ENCODE measurements around the gene PAFAH1B2. TPM values are rescaled to one million over a fixed set of nuclear protein-coding genes. Genes with fewer than 3 reads are reported as not detected.
A peak's percentile ranks its signal among the peaks of the same experiment; 100 is the strongest.

PAFAH1B2 gene
- total and polyA plus RNA-seq, 10 of the 15 experiments (the other 5 are each of a cell fraction or from before 2014, with no cell fraction given) = 17.6 to 64.8 (median 47.6) TPM

DNA sequence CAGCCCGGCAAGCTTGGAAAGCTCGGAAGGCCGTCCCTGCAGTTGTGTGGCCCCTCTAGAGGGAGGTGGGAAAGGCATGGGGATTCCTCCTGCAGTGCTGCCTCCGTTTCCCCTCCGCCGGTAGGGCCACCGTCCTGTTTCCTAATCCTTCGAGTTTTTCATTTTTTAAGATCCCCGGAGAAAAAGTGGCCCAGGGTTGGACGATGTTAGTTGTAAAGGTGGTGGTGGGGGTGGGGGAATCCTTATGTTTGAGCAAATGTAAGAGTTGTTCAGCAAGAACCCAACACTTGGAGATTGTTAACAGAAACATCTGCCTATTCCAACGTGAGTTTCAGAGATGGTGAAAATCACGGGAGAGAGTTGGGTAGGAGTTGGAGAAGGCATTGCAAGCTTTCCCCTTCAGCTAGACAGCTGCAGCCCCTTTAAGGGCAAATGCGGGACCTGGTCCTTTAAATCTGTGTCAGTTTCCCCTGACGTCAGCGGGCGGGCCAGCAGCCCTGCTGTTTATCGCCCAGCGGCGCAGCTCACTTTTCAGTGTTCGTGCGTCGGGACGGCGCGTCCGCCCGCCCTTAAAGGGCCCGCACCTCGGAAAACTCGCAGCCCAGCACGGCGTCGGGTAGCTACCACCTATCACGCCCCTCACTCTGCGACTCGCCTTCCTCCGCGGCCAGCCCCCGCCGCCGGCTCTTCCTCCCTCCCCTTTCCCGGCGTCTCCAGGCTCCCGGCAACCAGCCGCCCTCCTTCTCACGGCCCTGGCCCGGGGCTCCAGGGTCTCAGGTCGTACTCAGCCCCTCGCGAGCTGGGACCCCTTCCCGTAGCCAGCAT, 34.3 kb downstream of the PAFAH1B2 start, which contains the start of gene SIDT2 (continued):
- TF ChIP-seq, protein P1, sequence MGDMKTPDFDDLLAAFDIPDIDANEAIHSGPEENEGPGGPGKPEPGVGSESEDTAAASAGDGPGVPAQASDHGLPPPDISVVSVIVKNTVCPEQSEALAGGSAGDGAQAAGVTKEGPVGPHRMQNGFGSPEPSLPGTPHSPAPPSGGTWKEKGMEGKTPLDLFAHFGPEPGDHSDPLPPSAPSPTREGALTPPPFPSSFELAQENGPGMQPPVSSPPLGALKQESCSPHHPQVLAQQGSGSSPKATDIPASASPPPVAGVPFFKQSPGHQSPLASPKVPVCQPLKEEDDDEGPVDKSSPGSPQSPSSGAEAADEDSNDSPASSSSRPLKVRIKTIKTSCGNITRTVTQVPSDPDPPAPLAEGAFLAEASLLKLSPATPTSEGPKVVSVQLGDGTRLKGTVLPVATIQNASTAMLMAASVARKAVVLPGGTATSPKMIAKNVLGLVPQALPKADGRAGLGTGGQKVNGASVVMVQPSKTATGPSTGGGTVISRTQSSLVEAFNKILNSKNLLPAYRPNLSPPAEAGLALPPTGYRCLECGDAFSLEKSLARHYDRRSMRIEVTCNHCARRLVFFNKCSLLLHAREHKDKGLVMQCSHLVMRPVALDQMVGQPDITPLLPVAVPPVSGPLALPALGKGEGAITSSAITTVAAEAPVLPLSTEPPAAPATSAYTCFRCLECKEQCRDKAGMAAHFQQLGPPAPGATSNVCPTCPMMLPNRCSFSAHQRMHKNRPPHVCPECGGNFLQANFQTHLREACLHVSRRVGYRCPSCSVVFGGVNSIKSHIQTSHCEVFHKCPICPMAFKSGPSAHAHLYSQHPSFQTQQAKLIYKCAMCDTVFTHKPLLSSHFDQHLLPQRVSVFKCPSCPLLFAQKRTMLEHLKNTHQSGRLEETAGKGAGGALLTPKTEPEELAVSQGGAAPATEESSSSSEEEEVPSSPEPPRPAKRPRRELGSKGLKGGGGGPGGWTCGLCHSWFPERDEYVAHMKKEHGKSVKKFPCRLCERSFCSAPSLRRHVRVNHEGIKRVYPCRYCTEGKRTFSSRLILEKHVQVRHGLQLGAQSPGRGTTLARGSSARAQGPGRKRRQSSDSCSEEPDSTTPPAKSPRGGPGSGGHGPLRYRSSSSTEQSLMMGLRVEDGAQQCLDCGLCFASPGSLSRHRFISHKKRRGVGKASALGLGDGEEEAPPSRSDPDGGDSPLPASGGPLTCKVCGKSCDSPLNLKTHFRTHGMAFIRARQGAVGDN (IDR thresholded peaks at IDR 0.05) = peak; percentile 47
- TF ChIP-seq ZZZ3 (IDR thresholded peaks at IDR 0.05; ENCODE audit: control insufficient read depth, insufficient read length, low read depth) = no peak
- TF ChIP-seq EZH2 (IDR thresholded peaks at IDR 0.05; ENCODE audit: borderline replicate concordance, control insufficient read depth, low read depth, low read length) = no peak
- TF ChIP-seq, protein P2, sequence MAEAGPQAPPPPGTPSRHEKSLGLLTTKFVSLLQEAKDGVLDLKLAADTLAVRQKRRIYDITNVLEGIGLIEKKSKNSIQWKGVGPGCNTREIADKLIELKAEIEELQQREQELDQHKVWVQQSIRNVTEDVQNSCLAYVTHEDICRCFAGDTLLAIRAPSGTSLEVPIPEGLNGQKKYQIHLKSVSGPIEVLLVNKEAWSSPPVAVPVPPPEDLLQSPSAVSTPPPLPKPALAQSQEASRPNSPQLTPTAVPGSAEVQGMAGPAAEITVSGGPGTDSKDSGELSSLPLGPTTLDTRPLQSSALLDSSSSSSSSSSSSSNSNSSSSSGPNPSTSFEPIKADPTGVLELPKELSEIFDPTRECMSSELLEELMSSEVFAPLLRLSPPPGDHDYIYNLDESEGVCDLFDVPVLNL (IDR thresholded peaks at IDR 0.05; ENCODE audit: low read depth, low read length) = no peak
- TF ChIP-seq, protein P3, sequence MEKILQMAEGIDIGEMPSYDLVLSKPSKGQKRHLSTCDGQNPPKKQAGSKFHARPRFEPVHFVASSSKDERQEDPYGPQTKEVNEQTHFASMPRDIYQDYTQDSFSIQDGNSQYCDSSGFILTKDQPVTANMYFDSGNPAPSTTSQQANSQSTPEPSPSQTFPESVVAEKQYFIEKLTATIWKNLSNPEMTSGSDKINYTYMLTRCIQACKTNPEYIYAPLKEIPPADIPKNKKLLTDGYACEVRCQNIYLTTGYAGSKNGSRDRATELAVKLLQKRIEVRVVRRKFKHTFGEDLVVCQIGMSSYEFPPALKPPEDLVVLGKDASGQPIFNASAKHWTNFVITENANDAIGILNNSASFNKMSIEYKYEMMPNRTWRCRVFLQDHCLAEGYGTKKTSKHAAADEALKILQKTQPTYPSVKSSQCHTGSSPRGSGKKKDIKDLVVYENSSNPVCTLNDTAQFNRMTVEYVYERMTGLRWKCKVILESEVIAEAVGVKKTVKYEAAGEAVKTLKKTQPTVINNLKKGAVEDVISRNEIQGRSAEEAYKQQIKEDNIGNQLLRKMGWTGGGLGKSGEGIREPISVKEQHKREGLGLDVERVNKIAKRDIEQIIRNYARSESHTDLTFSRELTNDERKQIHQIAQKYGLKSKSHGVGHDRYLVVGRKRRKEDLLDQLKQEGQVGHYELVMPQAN (conservative IDR thresholded peaks at IDR 0.05) = peak; percentile 35
- TF ChIP-seq, protein P4, sequence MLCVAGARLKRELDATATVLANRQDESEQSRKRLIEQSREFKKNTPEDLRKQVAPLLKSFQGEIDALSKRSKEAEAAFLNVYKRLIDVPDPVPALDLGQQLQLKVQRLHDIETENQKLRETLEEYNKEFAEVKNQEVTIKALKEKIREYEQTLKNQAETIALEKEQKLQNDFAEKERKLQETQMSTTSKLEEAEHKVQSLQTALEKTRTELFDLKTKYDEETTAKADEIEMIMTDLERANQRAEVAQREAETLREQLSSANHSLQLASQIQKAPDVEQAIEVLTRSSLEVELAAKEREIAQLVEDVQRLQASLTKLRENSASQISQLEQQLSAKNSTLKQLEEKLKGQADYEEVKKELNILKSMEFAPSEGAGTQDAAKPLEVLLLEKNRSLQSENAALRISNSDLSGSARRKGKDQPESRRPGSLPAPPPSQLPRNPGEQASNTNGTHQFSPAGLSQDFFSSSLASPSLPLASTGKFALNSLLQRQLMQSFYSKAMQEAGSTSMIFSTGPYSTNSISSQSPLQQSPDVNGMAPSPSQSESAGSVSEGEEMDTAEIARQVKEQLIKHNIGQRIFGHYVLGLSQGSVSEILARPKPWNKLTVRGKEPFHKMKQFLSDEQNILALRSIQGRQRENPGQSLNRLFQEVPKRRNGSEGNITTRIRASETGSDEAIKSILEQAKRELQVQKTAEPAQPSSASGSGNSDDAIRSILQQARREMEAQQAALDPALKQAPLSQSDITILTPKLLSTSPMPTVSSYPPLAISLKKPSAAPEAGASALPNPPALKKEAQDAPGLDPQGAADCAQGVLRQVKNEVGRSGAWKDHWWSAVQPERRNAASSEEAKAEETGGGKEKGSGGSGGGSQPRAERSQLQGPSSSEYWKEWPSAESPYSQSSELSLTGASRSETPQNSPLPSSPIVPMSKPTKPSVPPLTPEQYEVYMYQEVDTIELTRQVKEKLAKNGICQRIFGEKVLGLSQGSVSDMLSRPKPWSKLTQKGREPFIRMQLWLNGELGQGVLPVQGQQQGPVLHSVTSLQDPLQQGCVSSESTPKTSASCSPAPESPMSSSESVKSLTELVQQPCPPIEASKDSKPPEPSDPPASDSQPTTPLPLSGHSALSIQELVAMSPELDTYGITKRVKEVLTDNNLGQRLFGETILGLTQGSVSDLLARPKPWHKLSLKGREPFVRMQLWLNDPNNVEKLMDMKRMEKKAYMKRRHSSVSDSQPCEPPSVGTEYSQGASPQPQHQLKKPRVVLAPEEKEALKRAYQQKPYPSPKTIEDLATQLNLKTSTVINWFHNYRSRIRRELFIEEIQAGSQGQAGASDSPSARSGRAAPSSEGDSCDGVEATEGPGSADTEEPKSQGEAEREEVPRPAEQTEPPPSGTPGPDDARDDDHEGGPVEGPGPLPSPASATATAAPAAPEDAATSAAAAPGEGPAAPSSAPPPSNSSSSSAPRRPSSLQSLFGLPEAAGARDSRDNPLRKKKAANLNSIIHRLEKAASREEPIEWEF (IDR thresholded peaks at IDR 0.05; ENCODE audit: insufficient replicate concordance, low read depth, low read length) = no peak
- TF ChIP-seq, protein P5, sequence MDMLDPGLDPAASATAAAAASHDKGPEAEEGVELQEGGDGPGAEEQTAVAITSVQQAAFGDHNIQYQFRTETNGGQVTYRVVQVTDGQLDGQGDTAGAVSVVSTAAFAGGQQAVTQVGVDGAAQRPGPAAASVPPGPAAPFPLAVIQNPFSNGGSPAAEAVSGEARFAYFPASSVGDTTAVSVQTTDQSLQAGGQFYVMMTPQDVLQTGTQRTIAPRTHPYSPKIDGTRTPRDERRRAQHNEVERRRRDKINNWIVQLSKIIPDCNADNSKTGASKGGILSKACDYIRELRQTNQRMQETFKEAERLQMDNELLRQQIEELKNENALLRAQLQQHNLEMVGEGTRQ (IDR thresholded peaks at IDR 0.05; ENCODE audit: borderline replicate concordance, low read depth, low read length) = no peak; the same call in 1 of the 2 replicates
- TF ChIP-seq MEF2B (IDR thresholded peaks at IDR 0.05; ENCODE audit: partially characterized antibody, poor library complexity, severe bottlenecking) = no peak
- TF ChIP-seq RBBP5 (conservative IDR thresholded peaks at IDR 0.05) = no peak
- TF ChIP-seq RAD21 (IDR thresholded peaks at IDR 0.05; ENCODE audit: insufficient read depth, low read depth, low read length) = no peak
- TF ChIP-seq YBX1 (IDR thresholded peaks at IDR 0.05) = no peak
- TF ChIP-seq BHLHE40 (IDR thresholded peaks at IDR 0.05; ENCODE audit: borderline replicate concordance in 1 of 2, low read depth in 2 of 2, low read length in 1 of 2) = peak in 1 of 2 experiments; percentile 82; a peak in 3 of 4 replicates
- no peak for TF ChIP-seq HDAC2 (IDR thresholded peaks at IDR 0.05)
